ENCODE measurements around the gene ISG20L2. TPM values are rescaled to one million over a fixed set of nuclear protein-coding genes. Genes with fewer than 3 reads are reported as not detected.
A peak's percentile ranks its signal among the peaks of the same experiment; 100 is the strongest.

Gene ISG20L2
- total RNA-seq, 2 donors from 2014 or later = 67.5 to 97.5 TPM

- H3K4me3 Mint-ChIP-seq = no peak overlapping the region
- peaks cover 18 to 20% of the 10 kb centered on the region in 2 donors for H3K4me1 Mint-ChIP-seq (ENCODE audit: low read depth in 2 of 2)
- H3K27me3 Mint-ChIP-seq = peaks cover 39 to 45% of the 10 kb centered on the region in 2 donors
- no peaks in the 10 kb centered on the region for H3K9me3 Mint-ChIP-seq
- DNase-seq (ENCODE audit: low spot score) (no peak), ATAC-seq (no peak)
- H3K36me3 Mint-ChIP-seq = no peaks in the 10 kb centered on the region
- no peak overlapping the region for H3K27ac Mint-ChIP-seq
Measured at GRCh38 chr1:156691191-156691590, 37.4 kb downstream of the ISG20L2 start.

GRCh38 chr1:156690675-156691036 lies 37.9 kb downstream of the ISG20L2 start:
- Mint-ChIP-seq H3K9me3 (no peaks in the 10 kb centered on the region), H3K4me3 (no peak overlapping the region), H3K27ac (no peak overlapping the region), H3K27me3 (peaks cover 39 to 45% of the 10 kb centered on the region in 2 donors), H3K4me1 (ENCODE audit: low read depth in 2 of 2) (peaks cover 18 to 20% of the 10 kb centered on the region in 2 donors), H3K36me3 (no peaks in the 10 kb centered on the region)
- no peak for DNase-seq (ENCODE audit: low spot score)
- no peak for ATAC-seq

GRCh38 chr1:156689953-156690674 lies 38.5 kb downstream of the ISG20L2 start:
- Mint-ChIP-seq H3K4me3 (no peak overlapping the region), H3K36me3 (no peaks in the 10 kb centered on the region), H3K9me3 (no peaks in the 10 kb centered on the region), H3K4me1 (ENCODE audit: low read depth in 2 of 2) (peaks cover 18 to 20% of the 10 kb centered on the region in 2 donors), H3K27ac (peak overlapping the region in 1 of 2 donors; percentile 53), H3K27me3 (peaks cover 39 to 45% of the 10 kb centered on the region in 2 donors)
- no peak for ATAC-seq
- no peak for DNase-seq (ENCODE audit: low spot score)

GRCh38 chr1:156689035-156689952 lies 39.3 kb downstream of the ISG20L2 start:
- ATAC-seq (peak; percentile 90 to 91), DNase-seq (ENCODE audit: low spot score) (peak; percentile 75)
- H3K36me3 Mint-ChIP-seq = no peaks in the 10 kb centered on the region
- H3K4me1 Mint-ChIP-seq (ENCODE audit: low read depth in 2 of 2) = peaks cover 22 to 24% of the 10 kb centered on the region in 2 donors
- peaks cover 39 to 40% of the 10 kb centered on the region in 2 donors for H3K27me3 Mint-ChIP-seq
- H3K27ac Mint-ChIP-seq = peak overlapping the region in 1 of 2 donors; percentile 53
- H3K9me3 Mint-ChIP-seq = no peaks in the 10 kb centered on the region
- peak overlapping the region; percentile 8 for H3K4me3 Mint-ChIP-seq

- H3K4me1 Mint-ChIP-seq (ENCODE audit: low read depth in 2 of 2) = peaks cover 13 to 15% of the 10 kb centered on the region in 2 donors
- DNase-seq (ENCODE audit: low spot score) = peak; percentile 57
- H3K27ac Mint-ChIP-seq = no peak overlapping the region
- H3K27me3 Mint-ChIP-seq = peaks cover 42% of the 10 kb centered on the region in 2 donors
- H3K4me3 Mint-ChIP-seq = peak overlapping the region; percentile 36
- ATAC-seq = peak; percentile 77 to 81
- no peaks in the 10 kb centered on the region for H3K9me3 Mint-ChIP-seq
- no peaks in the 10 kb centered on the region for H3K36me3 Mint-ChIP-seq
Measured at GRCh38 chr1:156684227-156684782, 44.3 kb downstream of the ISG20L2 start.

- Mint-ChIP-seq H3K27ac (no peak overlapping the region), H3K4me1 (ENCODE audit: low read depth in 2 of 2) (peaks cover 17 to 28% of the 10 kb centered on the region in 2 donors), H3K4me3 (no peak overlapping the region), H3K36me3 (no peaks in the 10 kb centered on the region), H3K9me3 (no peaks in the 10 kb centered on the region), H3K27me3 (peaks cover 50 to 55% of the 10 kb centered on the region in 2 donors)
- ATAC-seq (no peak), DNase-seq (ENCODE audit: low spot score) (no peak)
Measured at GRCh38 chr1:156682166-156682890, 46.2 kb downstream of the ISG20L2 start.

GRCh38 chr1:156681196-156681960 lies 47.2 kb downstream of the ISG20L2 start:
- Mint-ChIP-seq H3K36me3 (no peaks in the 10 kb centered on the region), H3K27me3 (peaks cover 54 to 60% of the 10 kb centered on the region in 2 donors), H3K9me3 (no peaks in the 10 kb centered on the region), H3K27ac (no peak overlapping the region), H3K4me1 (ENCODE audit: low read depth in 2 of 2) (peaks cover 17 to 30% of the 10 kb centered on the region in 2 donors), H3K4me3 (no peak overlapping the region)
- no peak for DNase-seq (ENCODE audit: low spot score)
- no peak for ATAC-seq

GRCh38 chr1:156680056-156680455 lies 48.5 kb downstream of the ISG20L2 start:
- H3K27me3 Mint-ChIP-seq = peaks cover 56 to 60% of the 10 kb centered on the region in 2 donors
- no peak overlapping the region for H3K27ac Mint-ChIP-seq
- ATAC-seq = no peak
- H3K4me1 Mint-ChIP-seq (ENCODE audit: low read depth in 2 of 2) = peaks cover 17 to 30% of the 10 kb centered on the region in 2 donors
- no peaks in the 10 kb centered on the region for H3K36me3 Mint-ChIP-seq
- no peak for DNase-seq (ENCODE audit: low spot score)
- no peaks in the 10 kb centered on the region for H3K9me3 Mint-ChIP-seq
- no peak overlapping the region for H3K4me3 Mint-ChIP-seq

GRCh38 chr1:156677616-156678596 lies 50.7 kb downstream of the ISG20L2 start:
- no peak for ATAC-seq
- H3K27me3 Mint-ChIP-seq = peaks cover 50 to 64% of the 10 kb centered on the region in 2 donors

GRCh38 chr1:156676820-156677615 lies 51.5 kb downstream of the ISG20L2 start, which contains the start of gene NES:
Gene NES (minus strand): TSS chr1:156677407. CDS start chr1:156677264, 143 bp downstream.
- Mint-ChIP-seq H3K9me3 (no peaks in the 10 kb centered on the region), H3K4me1 (ENCODE audit: low read depth in 2 of 2) (peaks cover 5 to 15% of the 10 kb centered on the region in 2 donors), H3K4me3 (no peak within 1 kb of the TSS), H3K27ac (peak within 1 kb of the TSS in 1 of 2 donors; percentile 21), H3K36me3 (no peaks in the 10 kb centered on the region), H3K27me3 (peaks cover 55 to 67% of the 10 kb centered on the region in 2 donors)
- DNase-seq (ENCODE audit: low spot score) (peak; percentile 44), ATAC-seq (no peak)

More at GRCh38 chr1:156677616-156678596, 50.7 kb downstream of the ISG20L2 start:
- Mint-ChIP-seq H3K4me3 (no peak overlapping the region), H3K9me3 (no peaks in the 10 kb centered on the region), H3K4me1 (ENCODE audit: low read depth in 2 of 2) (peaks cover 5 to 15% of the 10 kb centered on the region in 2 donors), H3K36me3 (no peaks in the 10 kb centered on the region), H3K27ac (no peak overlapping the region)
- DNase-seq (ENCODE audit: low spot score) = peak; percentile 61

Measured in natural killer cell treated with Interleukin-12 subunit alpha and Interleukin-12 subunit beta and Interleukin-15 and Interleukin-18, amount 100 ng/mL, for 72 hours (primary cell).